Testis (tissue), 2 donors: ENCODE results near the gene HSPB8.

Experiments used
- POLR2A ChIP-seq: fragments of 450-650 bp; IDR thresholded peaks from one replicate; pipeline ENCODE4 v1.6.1; 2017; ENCODE audit warnings: antibody characterized with exemption, mild to moderate bottlenecking, moderate library complexity
- TF ChIP-seq, protein P1 (sequence below), 3 experiments: fragments of 450-650 bp in 2 of 3; fragments of 200-600 bp in 1 of 3; sonication (generic) in 1 of 3; IDR thresholded peaks; one replicate each; pipeline ENCODE4 v1.5.1; 2016 to 2019; ENCODE audit warnings: antibody characterized with exemption in 3 of 3, mild to moderate bottlenecking in 2 of 3, moderate library complexity in 1 of 3

DNA sequence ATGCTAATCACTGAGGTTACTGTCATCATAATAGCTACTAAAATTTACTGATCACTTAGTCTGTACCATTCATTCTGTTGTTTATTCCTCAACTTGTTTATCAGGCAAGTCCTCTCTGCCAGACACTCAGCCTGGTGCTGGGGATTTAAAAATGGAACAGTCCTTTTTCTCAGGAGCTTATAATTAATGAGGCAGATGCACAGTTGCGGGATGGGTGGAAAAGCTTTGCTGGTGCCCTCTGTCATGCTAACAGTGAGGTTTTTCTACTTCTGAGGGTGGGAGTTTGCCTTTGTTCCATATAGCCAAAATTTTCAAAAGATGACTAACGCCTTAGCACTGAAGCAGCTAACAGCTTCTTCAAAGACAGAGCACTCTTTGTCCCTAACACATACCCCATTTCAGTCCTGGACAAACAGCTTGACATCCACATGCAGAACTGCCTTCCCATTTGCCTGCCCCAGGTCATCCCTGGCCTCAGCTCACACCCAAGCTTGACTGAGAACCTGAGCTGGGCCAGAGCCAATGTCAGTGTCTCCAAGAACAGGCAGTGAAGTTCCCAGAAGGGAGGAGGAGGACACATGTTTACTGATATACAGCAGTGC is 30.8 kb upstream of the HSPB8 start:
- TF ChIP-seq, protein P1, sequence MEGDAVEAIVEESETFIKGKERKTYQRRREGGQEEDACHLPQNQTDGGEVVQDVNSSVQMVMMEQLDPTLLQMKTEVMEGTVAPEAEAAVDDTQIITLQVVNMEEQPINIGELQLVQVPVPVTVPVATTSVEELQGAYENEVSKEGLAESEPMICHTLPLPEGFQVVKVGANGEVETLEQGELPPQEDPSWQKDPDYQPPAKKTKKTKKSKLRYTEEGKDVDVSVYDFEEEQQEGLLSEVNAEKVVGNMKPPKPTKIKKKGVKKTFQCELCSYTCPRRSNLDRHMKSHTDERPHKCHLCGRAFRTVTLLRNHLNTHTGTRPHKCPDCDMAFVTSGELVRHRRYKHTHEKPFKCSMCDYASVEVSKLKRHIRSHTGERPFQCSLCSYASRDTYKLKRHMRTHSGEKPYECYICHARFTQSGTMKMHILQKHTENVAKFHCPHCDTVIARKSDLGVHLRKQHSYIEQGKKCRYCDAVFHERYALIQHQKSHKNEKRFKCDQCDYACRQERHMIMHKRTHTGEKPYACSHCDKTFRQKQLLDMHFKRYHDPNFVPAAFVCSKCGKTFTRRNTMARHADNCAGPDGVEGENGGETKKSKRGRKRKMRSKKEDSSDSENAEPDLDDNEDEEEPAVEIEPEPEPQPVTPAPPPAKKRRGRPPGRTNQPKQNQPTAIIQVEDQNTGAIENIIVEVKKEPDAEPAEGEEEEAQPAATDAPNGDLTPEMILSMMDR (IDR thresholded peaks at IDR 0.05): no peak
- TF ChIP-seq POLR2A: no peak
